ENCODE results near the gene ZBTB21. TPM values are rescaled to one million over a fixed set of nuclear protein-coding genes. Genes with fewer than 3 reads are reported as not detected.

Gene ZBTB21
- total RNA-seq, 4 donors from 2014 or later: 5.2 to 19.5 (median 9.7) TPM

- 66 to 71% methylated on average over 6 of the region's 6 CpGs for WGBS, 2 donors (ENCODE audit: low coverage in 1 of 2)
- Histone ChIP-seq H3K27me3 (no peaks in the 10 kb centered on the region), H3K27ac (peak overlapping the region; percentile 1 to 41 (median 32)), H3K9me3 (no peaks in the 10 kb centered on the region), H3K36me3 (peaks cover 0 to 32% (median 14%) of the 10 kb centered on the region in 4 donors), H3K4me1 (no peaks in the 10 kb centered on the region), H3K4me3 (no peak overlapping the region)
- no peak for DNase-seq
- TF ChIP-seq POLR2A (IDR thresholded peaks at IDR 0.05) (no peak), EP300 (IDR thresholded peaks at IDR 0.05; ENCODE audit: low read depth) (no peak), POLR2AphosphoS5 (IDR thresholded peaks at IDR 0.05) (peak; percentile 21 to 45 (median 21))
- in situ Hi-C loops (cut with MboI; ENCODE audit: low pct_ligation_motif_present in 1 of 4, low pct_unique_long_range_greater_than_20kb in 1 of 4, low sequenced_read_pairs in 3 of 4) (no loop called here), intact Hi-C loops (cut with DNase I; ENCODE audit: low total_unique reads) (no loop called here)
These were observed 16.4 kb downstream of the ZBTB21 start for GRCh38 chr21:41993744-41994143.

GRCh38 chr21:41992576-41992975, 17.6 kb downstream of the ZBTB21 start:
- H3K36me3 ChIP-seq: peaks cover 0 to 32% (median 14%) of the 10 kb centered on the region in 4 donors
- intact Hi-C loops (cut with DNase I; ENCODE audit: low total_unique reads): no loop called here
- no peaks in the 10 kb centered on the region for H3K4me1 ChIP-seq
- 95 to 100% methylated on average over 1 to 15 of the region's 15 CpGs for WGBS, 2 donors (ENCODE audit: low coverage in 1 of 2)
- H3K27me3 ChIP-seq: no peaks in the 10 kb centered on the region
- H3K4me3 ChIP-seq: no peak overlapping the region
- TF ChIP-seq POLR2AphosphoS5 (IDR thresholded peaks at IDR 0.05): no peak
- TF ChIP-seq EP300 (IDR thresholded peaks at IDR 0.05; ENCODE audit: low read depth): no peak
- TF ChIP-seq POLR2A (IDR thresholded peaks at IDR 0.05): no peak
- no peak for TF ChIP-seq CTCF (IDR thresholded peaks at IDR 0.05)
- no peaks in the 10 kb centered on the region for H3K9me3 ChIP-seq
- in situ Hi-C loops (cut with MboI; ENCODE audit: low pct_ligation_motif_present in 1 of 4, low pct_unique_long_range_greater_than_20kb in 1 of 4, low sequenced_read_pairs in 3 of 4): no loop called here
- DNase-seq: no peak
- no peak overlapping the region for H3K27ac ChIP-seq

- Histone ChIP-seq H3K27ac (no peak overlapping the region), H3K36me3 (peaks cover 0 to 29% (median 14%) of the 10 kb centered on the region in 4 donors), H3K9me3 (no peaks in the 10 kb centered on the region), H3K4me3 (no peak overlapping the region), H3K4me1 (no peaks in the 10 kb centered on the region), H3K27me3 (no peaks in the 10 kb centered on the region)
- DNase-seq: no peak
- intact Hi-C loops (cut with DNase I; ENCODE audit: low total_unique reads): no loop called here
- TF ChIP-seq POLR2A (IDR thresholded peaks at IDR 0.05) (no peak), EP300 (IDR thresholded peaks at IDR 0.05; ENCODE audit: low read depth) (no peak), POLR2AphosphoS5 (IDR thresholded peaks at IDR 0.05) (no peak), CTCF (IDR thresholded peaks at IDR 0.05) (no peak)
- in situ Hi-C loops (cut with MboI; ENCODE audit: low pct_ligation_motif_present in 1 of 4, low pct_unique_long_range_greater_than_20kb in 1 of 4, low sequenced_read_pairs in 3 of 4): no loop called here
- 97 to 98% methylated on average over 9 to 16 of the region's 16 CpGs for WGBS, 2 donors (ENCODE audit: low coverage in 1 of 2)
These were observed 18.5 kb downstream of the ZBTB21 start for GRCh38 chr21:41991659-41992058.

- Histone ChIP-seq H3K9me3 (no peaks in the 10 kb centered on the region), H3K27me3 (no peaks in the 10 kb centered on the region), H3K4me1 (no peaks in the 10 kb centered on the region), H3K27ac (no peak overlapping the region), H3K4me3 (no peak overlapping the region), H3K36me3 (peaks cover 0 to 29% (median 14%) of the 10 kb centered on the region in 4 donors)
- DNase-seq: no peak
- intact Hi-C loops (cut with DNase I; ENCODE audit: low total_unique reads) (no loop called here), in situ Hi-C loops (cut with MboI; ENCODE audit: low pct_ligation_motif_present in 1 of 4, low pct_unique_long_range_greater_than_20kb in 1 of 4, low sequenced_read_pairs in 3 of 4) (no loop called here)
- 89 to 100% methylated on average over 2 of the region's 2 CpGs for WGBS, 2 donors (ENCODE audit: low coverage in 1 of 2)
- TF ChIP-seq CTCF (IDR thresholded peaks at IDR 0.05) (no peak), POLR2AphosphoS5 (IDR thresholded peaks at IDR 0.05) (no peak)
These were observed 20.5 kb downstream of the ZBTB21 start for GRCh38 chr21:41989698-41990097.

- no peak overlapping the region for H3K4me3 ChIP-seq
- in situ Hi-C loops (cut with MboI; ENCODE audit: low pct_ligation_motif_present in 1 of 4, low pct_unique_long_range_greater_than_20kb in 1 of 4, low sequenced_read_pairs in 3 of 4): no loop called here
- H3K4me1 ChIP-seq: no peaks in the 10 kb centered on the region
- WGBS, 2 donors (ENCODE audit: low coverage in 1 of 2): 93 to 97% methylated on average over 3 of the region's 3 CpGs
- no peaks in the 10 kb centered on the region for H3K9me3 ChIP-seq
- intact Hi-C loops (cut with DNase I; ENCODE audit: low total_unique reads): no loop called here
- TF ChIP-seq POLR2A (IDR thresholded peaks at IDR 0.05): no peak
- no peak for TF ChIP-seq POLR2AphosphoS5 (IDR thresholded peaks at IDR 0.05)
- TF ChIP-seq CTCF (IDR thresholded peaks at IDR 0.05): no peak
- TF ChIP-seq EP300 (IDR thresholded peaks at IDR 0.05; ENCODE audit: low read depth): no peak
- no peak for DNase-seq
- H3K36me3 ChIP-seq: peaks cover 0 to 15% (median 7%) of the 10 kb centered on the region in 4 donors
- no peak overlapping the region for H3K27ac ChIP-seq
- H3K27me3 ChIP-seq: no peaks in the 10 kb centered on the region
These were observed 22.9 kb downstream of the ZBTB21 start for GRCh38 chr21:41987310-41987709.

Data from transverse colon (tissue), 4 donors.